HCT116 (cell line): Measurements from ENCODE around the gene ANO2. TPM values are rescaled to one million over a fixed set of nuclear protein-coding genes. Genes with fewer than 3 reads are reported as not detected.

Experiments used
- ATAC-seq: fragments of 200-7000 bp; cut with Tn5 transposase; 2 replicates; pipeline ENCODE4 v1.9.1; 2020; ENCODE audit warnings: mild to moderate bottlenecking, moderate library complexity
- BruUV-seq: library from RNA; stranded (reverse); fragments of 400-500 nt; replicated peaks from 2 replicates; lab custom pipeline; 2021; lab: Mats Ljungman, UMichigan
- CTCF ChIA-PET: fragments of 300-600 bp; sonication (Branson Sonifier 250); formaldehyde crosslinking; loops from one replicate; lab custom pipeline; 2021; ENCODE audit warnings: antibody characterized with exemption; lab: Charles Lee
- POLR2A ChIA-PET: fragments of 300-600, 350-600 bp; sonication (Branson Sonifier 250); formaldehyde crosslinking; loops from one replicate; lab custom pipeline; 2021; ENCODE audit warnings: antibody characterized with exemption; lab: Charles Lee
- RAD21 ChIA-PET, 2 experiments: fragments of 300-600 bp; sonication (Branson Sonifier 250); formaldehyde crosslinking; loops; one replicate each; lab custom pipeline; 2023; ENCODE audit warnings: low total read pairs in 2 of 2; ENCODE audit not compliant: uncharacterized antibody in 2 of 2, unreplicated experiment in 2 of 2, low non-redundant PET in 1 of 2; lab: Charles Lee
- DNase-seq: peaks from one replicate; pipeline ENCODE4 v3.0.0-alpha.2; 2010; ENCODE audit warnings: low read depth, low spot score
- H2AFZ ChIP-seq: fragments of 200-600 bp; shearing (Covaris generic), sonication (generic); 2 replicates; pipeline ENCODE4 v1.6.1; 2017; ENCODE audit warnings: low read depth, mixed run types, mixed read lengths, antibody characterized with exemption, low read length; ENCODE audit not compliant: poor library complexity, severe bottlenecking
- H3K27ac ChIP-seq: 2 replicates; pipeline ENCODE4 v1.5.1; 2012; ENCODE audit warnings: low read depth, low read length
- H3K27me3 ChIP-seq: fragments of 200-600 bp; sonication (generic); 2 replicates; pipeline ENCODE4 v1.6.1; 2016; ENCODE audit warnings: mixed run types, low read length, mixed read lengths; ENCODE audit not compliant: insufficient read depth
- H3K36me3 ChIP-seq, 2 experiments: fragments of 200-500 bp in 1 of 2; fragments of 200-600 bp in 1 of 2; sonication (Bioruptor generic) in 1 of 2; sonication (generic) in 1 of 2; 2 replicates each; pipeline versions ENCODE4 v1.5.1 to v1.6.1; 2014 to 2016; ENCODE audit warnings: low read length in 2 of 2, inconsistent platforms in 1 of 2, mixed read lengths in 1 of 2, mixed run types in 1 of 2; ENCODE audit not compliant: insufficient read depth in 2 of 2, control insufficient read depth in 1 of 2
- H3K4me1 ChIP-seq, 2 experiments: fragments of 200-600 bp in 1 of 2; sonication (generic) in 1 of 2; 2 replicates each; pipeline versions ENCODE4 v1.5.1 to v1.6.1; 2012 to 2017; ENCODE audit warnings: low read length in 2 of 2, inconsistent platforms in 1 of 2, mild to moderate bottlenecking in 1 of 2, mixed read lengths in 1 of 2, mixed run types in 1 of 2, moderate library complexity in 1 of 2; ENCODE audit not compliant: insufficient read depth in 2 of 2, control insufficient read depth in 1 of 2
- H3K4me2 ChIP-seq: fragments of 200-600 bp; sonication (generic); 2 replicates; pipeline ENCODE4 v1.6.1; 2017; ENCODE audit warnings: mixed run types, low read length, mixed read lengths
- H3K4me3 ChIP-seq, 2 experiments: fragments of 200-600 bp in 1 of 2; sonication (generic) in 1 of 2; replicated peaks in 1 of 2; 2 replicates each; pipeline ENCODE4 v1.5.1; 2011 to 2016; ENCODE audit warnings: low read length in 2 of 2, control low read depth in 1 of 2, low read depth in 1 of 2, mild to moderate bottlenecking in 1 of 2, mixed read lengths in 1 of 2, mixed run types in 1 of 2
- H3K79me2 ChIP-seq: fragments of 200-600 bp; sonication (generic); 2 replicates; pipeline ENCODE4 v1.6.1; 2017; ENCODE audit warnings: mild to moderate bottlenecking, mixed run types, low read length, moderate library complexity, mixed read lengths; ENCODE audit not compliant: insufficient read depth
- H3K9ac ChIP-seq: fragments of 200-600 bp; sonication (generic); 2 replicates; pipeline ENCODE4 v1.6.1; 2016; ENCODE audit warnings: low read length, mixed read lengths
- H3K9me2 ChIP-seq: fragments of 200-600 bp; sonication (generic), shearing (Covaris generic); 2 replicates; pipeline ENCODE4 v1.6.1; 2017; ENCODE audit warnings: mixed run types, mild to moderate bottlenecking, moderate library complexity; ENCODE audit not compliant: insufficient read depth
- H3K9me3 ChIP-seq, 2 experiments: fragments of 200-500 bp in 1 of 2; fragments of 200-600 bp in 1 of 2; sonication (Bioruptor generic) in 1 of 2; sonication (generic) in 1 of 2; 2 replicates each; pipeline ENCODE4 v1.6.1; 2014 to 2017; ENCODE audit warnings: low read length in 2 of 2, mixed read lengths in 2 of 2, inconsistent platforms in 1 of 2, low read depth in 1 of 2, mild to moderate bottlenecking in 1 of 2, mixed run types in 1 of 2, moderate library complexity in 1 of 2; ENCODE audit not compliant: control insufficient read depth in 1 of 2, insufficient read depth in 1 of 2
- H4K20me1 ChIP-seq: fragments of 200-600 bp; sonication (generic), shearing (Covaris generic); 2 replicates; pipeline ENCODE4 v1.6.1; 2017; ENCODE audit warnings: mixed run types, mild to moderate bottlenecking, moderate library complexity; ENCODE audit not compliant: insufficient read depth
- ATF3 ChIP-seq: IDR thresholded peaks from 2 replicates; pipeline ENCODE4 v1.6.1; 2012
- CBX3 ChIP-seq: IDR thresholded peaks from 2 replicates; pipeline ENCODE4 v1.6.1; 2012; ENCODE audit warnings: low read depth
- CEBPB ChIP-seq: IDR thresholded peaks from 2 replicates; pipeline ENCODE4 v1.6.1; 2012; ENCODE audit warnings: low read depth
- EGR1 ChIP-seq: IDR thresholded peaks from 2 replicates; pipeline ENCODE4 v1.6.1; 2012; ENCODE audit warnings: low read depth
- ELF1 ChIP-seq: IDR thresholded peaks from 2 replicates; pipeline ENCODE4 v1.6.1; 2012; ENCODE audit warnings: low read depth, borderline replicate concordance
- JUND ChIP-seq: IDR thresholded peaks from 2 replicates; pipeline ENCODE4 v1.6.1; 2012
- MAX ChIP-seq: IDR thresholded peaks from 2 replicates; pipeline ENCODE4 v1.6.1; 2012
- RAD21 ChIP-seq: IDR thresholded peaks from 2 replicates; pipeline ENCODE4 v1.6.1; 2012; ENCODE audit warnings: low read depth, mild to moderate bottlenecking
- SIN3A ChIP-seq: IDR thresholded peaks from 2 replicates; pipeline ENCODE4 v1.6.1; 2012; ENCODE audit warnings: low read depth
- SP1 ChIP-seq: IDR thresholded peaks from 2 replicates; pipeline ENCODE4 v1.6.1; 2012; ENCODE audit warnings: low read depth
- SRF ChIP-seq: IDR thresholded peaks from 2 replicates; pipeline ENCODE4 v1.6.1; 2012; ENCODE audit warnings: low read depth
- ZFX ChIP-seq: fragments of 450-650 bp; IDR thresholded peaks from 2 replicates; pipeline ENCODE4 v1.6.1; 2017
- ZNF274 ChIP-seq: fragments of 200-500 bp; sonication (Bioruptor generic); IDR thresholded peaks from 2 replicates; pipeline ENCODE4 v1.6.1; 2014; ENCODE audit warnings: mild to moderate bottlenecking, low read depth, low read length, inconsistent platforms
- intact Hi-C: fragments of 100-400 bp; cut with micrococcal nuclease; formaldehyde crosslinking; loops from 2 replicates; pipeline ENCODE4 v1.10.0; 2022
- total RNA-seq: library from RNA; stranded (reverse); gene quantifications from one replicate; pipeline ENCODE4 v1.2.1, GENCODE V29; 2021; ENCODE audit not compliant: unreplicated experiment

The ANO2 gene
- total RNA-seq, 1 experiment from 2014 or later = not detected

DNA sequence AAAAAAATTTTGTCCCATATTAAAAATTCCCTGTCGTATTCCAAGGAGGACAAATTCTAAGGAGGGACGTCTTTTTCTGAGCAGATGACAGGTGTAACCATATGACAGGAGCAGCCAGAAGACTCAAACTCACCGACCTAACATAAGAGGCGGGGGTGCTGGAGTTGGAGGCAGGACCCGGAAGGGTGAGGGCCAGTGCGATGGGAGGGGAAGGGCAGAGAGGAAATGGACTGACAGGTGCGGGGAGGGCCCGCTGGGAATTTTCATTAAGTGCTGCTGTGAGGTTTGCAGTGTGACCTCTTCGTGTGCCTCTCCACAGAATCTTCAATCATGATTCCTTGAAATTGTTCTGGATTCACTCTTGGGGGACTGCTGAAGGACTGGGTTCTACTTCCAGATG lies 323.7 kb downstream of the ANO2 start:
- no peak overlapping the region for H2AFZ ChIP-seq
- H3K9me2 ChIP-seq = no peaks in the 10 kb centered on the region
- CTCF ChIA-PET = no interaction called here
- POLR2A ChIA-PET = no interaction called here
- H3K27ac ChIP-seq = no peak overlapping the region
- intact Hi-C loops = no loop called here
- ATAC-seq = no peak
- peaks cover 17% of the 10 kb centered on the region for H3K27me3 ChIP-seq
- no peak overlapping the region for H3K4me3 ChIP-seq
- BruUV-seq = no TSS peak
- RAD21 ChIA-PET = no interaction called here
- no peak overlapping the region for H3K4me2 ChIP-seq
- no peak for DNase-seq
- H3K9me3 ChIP-seq = no peaks in the 10 kb centered on the region
- H4K20me1 ChIP-seq = no peaks in the 10 kb centered on the region
- TF ChIP-seq EGR1 (no peak), MAX (no peak), ELF1 (no peak), ZFX (no peak), CBX3 (no peak), RAD21 (no peak), ZNF274 (no peak), CEBPB (no peak)
- H3K79me2 ChIP-seq = no peaks in the 10 kb centered on the region
- no peaks in the 10 kb centered on the region for H3K4me1 ChIP-seq
- H3K36me3 ChIP-seq = no peaks in the 10 kb centered on the region
- no peak overlapping the region for H3K9ac ChIP-seq

GRCh38 chr12:5620896-5621295 lies 324.2 kb downstream of the ANO2 start:
- TF ChIP-seq SP1 (no peak), JUND (no peak), MAX (no peak), SRF (no peak), SIN3A (no peak), ZNF274 (no peak), ATF3 (no peak)
- no peaks in the 10 kb centered on the region for H3K36me3 ChIP-seq
- no peaks in the 10 kb centered on the region for H3K4me1 ChIP-seq
- no peak overlapping the region for H2AFZ ChIP-seq
- BruUV-seq = no TSS peak
- no peaks in the 10 kb centered on the region for H3K9me2 ChIP-seq
- no peak overlapping the region for H3K27ac ChIP-seq
- peaks cover 13% of the 10 kb centered on the region for H3K27me3 ChIP-seq
- no peaks in the 10 kb centered on the region for H4K20me1 ChIP-seq
- POLR2A ChIA-PET = no interaction called here
- H3K9ac ChIP-seq = no peak overlapping the region
- no peak overlapping the region for H3K4me3 ChIP-seq
- no peaks in the 10 kb centered on the region for H3K79me2 ChIP-seq
- no peaks in the 10 kb centered on the region for H3K9me3 ChIP-seq
- intact Hi-C loops = no loop called here
- ATAC-seq (no peak), DNase-seq (no peak)
- CTCF ChIA-PET = no interaction called here
- RAD21 ChIA-PET = no interaction called here
- no peak overlapping the region for H3K4me2 ChIP-seq
